Mucosa of descending colon (tissue), 3 donors: Measurements from ENCODE around the gene ATP5F1C. TPM values are rescaled to one million over a fixed set of nuclear protein-coding genes. Genes with fewer than 3 reads are reported as not detected.

Source experiments
- ATAC-seq: fragments of 200-7000 bp; cut with Tn5 transposase; one replicate; pipeline ENCODE4 v1.9.1; 2020; ENCODE audit warnings: mild to moderate bottlenecking, moderate library complexity
- DNase-seq, 3 donors: peaks; one replicate each; pipeline ENCODE4 v3.0.0-alpha.2; 2020
- H3K36me3 ChIP-seq: fragments of 200-600 bp; one replicate; pipeline ENCODE4 v1.8.0; 2021; ENCODE audit warnings: low read depth, mild to moderate bottlenecking
- H3K4me1 ChIP-seq: fragments of 200-600 bp; one replicate; pipeline ENCODE4 v1.8.0; 2021; ENCODE audit warnings: low read depth, mild to moderate bottlenecking
- H3K4me3 ChIP-seq: fragments of 200-600 bp; one replicate; pipeline ENCODE4 v1.8.0; 2021; ENCODE audit warnings: mild to moderate bottlenecking
- H3K9me3 ChIP-seq: fragments of 200-600 bp; one replicate; pipeline ENCODE4 v1.8.0; 2021; ENCODE audit warnings: mild to moderate bottlenecking
- CTCF ChIP-seq: fragments of 200-600 bp; IDR thresholded peaks from one replicate; pipeline ENCODE4 v1.8.0; 2022; ENCODE audit warnings: antibody characterized with exemption, mild to moderate bottlenecking
- intact Hi-C, 2 donors: fragments of 100-400 bp; cut with DNase I in 1 of 2; cut with micrococcal nuclease in 1 of 2; formaldehyde crosslinking; loops; one replicate each; pipeline versions ENCODE4 v1.11.0 to v1.11.1; 2022; cut with DNase I, micrococcal nuclease
- total RNA-seq, 3 donors: library from RNA; stranded (reverse); fragmentation: NEBNext Ultra II Directional in 2 of 3; extraction: Animal tissue kit (Norgen Biotek cat#: 25700) in 2 of 3; gene quantifications; one replicate each; pipeline versions ENCODE4 v1.2.1 to v1.2.4, GENCODE V29; 2021 to 2023
- donor health status: DM: no; HTN: no; CAD: no; lungs with moderate emphysema.
- donor health status: DM: no; HTN: no; CAD: no.
- donor health status: DM: no; HTN: yes; CAD: no.

The ATP5F1C gene
- total RNA-seq, 3 donors from 2014 or later = 323 to 533 (median 462) TPM

GRCh38 chr10:7752251-7752650 lies 35.7 kb upstream of the ATP5F1C start:
- intact Hi-C loops = no loop called here
- no peak overlapping the region for H3K4me3 ChIP-seq
- no peak for ATAC-seq
- no peak for TF ChIP-seq CTCF
- no peak for DNase-seq
- no peaks in the 10 kb centered on the region for H3K9me3 ChIP-seq
- peaks cover 4% of the 10 kb centered on the region for H3K36me3 ChIP-seq
- H3K4me1 ChIP-seq = no peaks in the 10 kb centered on the region

GRCh38 chr10:7755103-7755502 lies 32.9 kb upstream of the ATP5F1C start:
- intact Hi-C loops = no loop called here
- Histone ChIP-seq H3K9me3 (no peaks in the 10 kb centered on the region), H3K36me3 (peaks cover 4% of the 10 kb centered on the region), H3K4me3 (no peak overlapping the region), H3K4me1 (no peaks in the 10 kb centered on the region)
- DNase-seq = no peak
- no peak for TF ChIP-seq CTCF
- no peak for ATAC-seq

GRCh38 chr10:7756360-7756992 lies 31.5 kb upstream of the ATP5F1C start:
- Histone ChIP-seq H3K4me1 (no peaks in the 10 kb centered on the region), H3K4me3 (no peak overlapping the region), H3K9me3 (no peaks in the 10 kb centered on the region), H3K36me3 (peaks cover 4% of the 10 kb centered on the region)
- peak; percentile 29 for TF ChIP-seq CTCF
- ATAC-seq (peak; percentile 88), DNase-seq (peak in 2 of 3 donors; percentile 32 to 69)
- intact Hi-C loops = no loop called here

- intact Hi-C loops = no loop called here
- H3K36me3 ChIP-seq = peaks cover 15% of the 10 kb centered on the region
These were observed 24.0 kb upstream of the ATP5F1C start for GRCh38 chr10:7763929-7764328.

GRCh38 chr10:7766241-7766640 lies 21.7 kb upstream of the ATP5F1C start:
- H3K4me3 ChIP-seq = no peak overlapping the region
- ATAC-seq (no peak), DNase-seq (no peak)
- H3K9me3 ChIP-seq = no peaks in the 10 kb centered on the region
- no peak for TF ChIP-seq CTCF
- intact Hi-C loops = no loop called here
- H3K4me1 ChIP-seq = no peaks in the 10 kb centered on the region
- peaks cover 17% of the 10 kb centered on the region for H3K36me3 ChIP-seq

More at GRCh38 chr10:7763929-7764328, 24.0 kb upstream of the ATP5F1C start:
- ATAC-seq (no peak), DNase-seq (no peak)
- H3K4me1 ChIP-seq = no peaks in the 10 kb centered on the region
- no peaks in the 10 kb centered on the region for H3K9me3 ChIP-seq
- no peak for TF ChIP-seq CTCF
- no peak overlapping the region for H3K4me3 ChIP-seq

- intact Hi-C loops = no loop called here
- H3K4me3 ChIP-seq = no peak overlapping the region
- DNase-seq (no peak), ATAC-seq (no peak)
- H3K9me3 ChIP-seq = no peaks in the 10 kb centered on the region
- TF ChIP-seq CTCF = no peak
- H3K36me3 ChIP-seq = peaks cover 17% of the 10 kb centered on the region
- H3K4me1 ChIP-seq = no peaks in the 10 kb centered on the region
These were observed 20.8 kb upstream of the ATP5F1C start for GRCh38 chr10:7767209-7767608.
